Left ventricle myocardium inferior (tissue), 1 donor: Measurements from ENCODE around the gene TYK2. TPM values are rescaled to one million over a fixed set of nuclear protein-coding genes. Genes with fewer than 3 reads are reported as not detected.

ENCODE experiments used
- DNase-seq: peaks from one replicate; pipeline ENCODE4 v3.0.0-alpha.2; 2020
- H3K27ac ChIP-seq: fragments of 200-600 bp; replicated peaks from 2 replicates; pipeline ENCODE4 v1.8.0; 2021
- H3K27me3 ChIP-seq: fragments of 200-600 bp; 2 replicates; pipeline ENCODE4 v1.8.0; 2021; ENCODE audit warnings: low read depth
- H3K36me3 ChIP-seq: fragments of 200-600 bp; 2 replicates; pipeline ENCODE4 v1.8.0; 2021
- H3K4me1 ChIP-seq: fragments of 200-600 bp; 2 replicates; pipeline ENCODE4 v1.8.0; 2021
- H3K4me3 ChIP-seq: fragments of 200-600 bp; 2 replicates; pipeline ENCODE4 v1.8.0; 2021; ENCODE audit warnings: mild to moderate bottlenecking, moderate library complexity
- H3K9me3 ChIP-seq: fragments of 200-600 bp; replicated peaks from 2 replicates; pipeline ENCODE4 v1.8.0; 2021
- CTCF ChIP-seq: fragments of 200-600 bp; IDR thresholded peaks from 2 replicates; pipeline ENCODE4 v1.8.0; 2021; ENCODE audit warnings: antibody characterized with exemption, mild to moderate bottlenecking, borderline replicate concordance
- intact Hi-C: fragments of 100-400 bp; cut with micrococcal nuclease; formaldehyde crosslinking; loops from one replicate; pipeline ENCODE4 v1.11.0; 2022
- total RNA-seq: library from RNA; stranded (reverse); fragmentation: NEBNext Ultra II Directional; extraction: Animal tissue kit (Norgen Biotek cat#: 25700); gene quantifications from one replicate; pipeline ENCODE4 v1.2.1, GENCODE V29; 2021
- donor health status: DM: no; HTN: yes; CAD: no; lungs with severe emphysema.

Gene TYK2
- total RNA-seq, 1 donor from 2014 or later = 55.1 TPM

GRCh38 chr19:10334588-10335351 is 45.6 kb downstream of the TYK2 start:
- no peaks in the 10 kb centered on the region for H3K27me3 ChIP-seq
- H3K4me1 ChIP-seq = peaks cover 42% of the 10 kb centered on the region
- DNase-seq = peak; percentile 94
- H3K9me3 ChIP-seq = no peaks in the 10 kb centered on the region
- no peak for TF ChIP-seq CTCF
- peak overlapping the region; percentile 90 for H3K27ac ChIP-seq
- H3K36me3 ChIP-seq = peaks cover 9% of the 10 kb centered on the region
- peak overlapping the region; percentile 82 for H3K4me3 ChIP-seq
- intact Hi-C loops = loop anchor here (10.0 kb wide), 1 partner anchor 60 kb away; the partner anchor contains the start of gene ICAM1

- TF ChIP-seq CTCF = no peak
- intact Hi-C loops = loop anchor here (10.0 kb wide), 1 partner anchor 59 kb away; the partner anchor contains the start of gene ICAM1
- Histone ChIP-seq H3K36me3 (peaks cover 17% of the 10 kb centered on the region), H3K4me3 (peak overlapping the region; percentile 82), H3K4me1 (peaks cover 36% of the 10 kb centered on the region), H3K9me3 (no peaks in the 10 kb centered on the region), H3K27ac (peak overlapping the region; percentile 90), H3K27me3 (no peaks in the 10 kb centered on the region)
- no peak for DNase-seq
Observed at GRCh38 chr19:10333758-10334587, 46.4 kb downstream of the TYK2 start.

- no peak for TF ChIP-seq CTCF
- intact Hi-C loops = loop anchor here (10.0 kb wide), 1 partner anchor 58 kb away; the partner anchor contains the start of gene ICAM1
Observed at GRCh38 chr19:10332965-10333757, 47.2 kb downstream of the TYK2 start, which contains the start of gene RAVER1. Gene RAVER1 (minus strand): TSS chr19:10333529. CDS start chr19:10333507, 22 bp downstream.

GRCh38 chr19:10332158-10332964 is 48.0 kb downstream of the TYK2 start:
- DNase-seq = no peak
- Histone ChIP-seq H3K4me3 (peak overlapping the region; percentile 82), H3K36me3 (peaks cover 33% of the 10 kb centered on the region), H3K9me3 (no peaks in the 10 kb centered on the region), H3K27ac (peak overlapping the region; percentile 90), H3K27me3 (no peaks in the 10 kb centered on the region), H3K4me1 (peaks cover 36% of the 10 kb centered on the region)
- intact Hi-C loops = loop anchor here (10.0 kb wide), 1 partner anchor 58 kb away; the partner anchor contains the start of gene ICAM1
- no peak for TF ChIP-seq CTCF

More at GRCh38 chr19:10332965-10333757, 47.2 kb downstream of the TYK2 start, which contains the start of gene RAVER1:
- Histone ChIP-seq H3K4me1 (peaks cover 36% of the 10 kb centered on the region), H3K27me3 (no peaks in the 10 kb centered on the region), H3K9me3 (no peaks in the 10 kb centered on the region), H3K36me3 (peaks cover 25% of the 10 kb centered on the region), H3K4me3 (peak within 1 kb of the TSS; percentile 82), H3K27ac (peak within 1 kb of the TSS; percentile 90)
- peak; percentile 99 for DNase-seq
